ENCODE data around the gene MTA3.
"Not testable (repeated sequence)": the region's sequence is repeated elsewhere in the genome, so short reads cannot be mapped to it uniquely, and the experiment has no call there.

DNA sequence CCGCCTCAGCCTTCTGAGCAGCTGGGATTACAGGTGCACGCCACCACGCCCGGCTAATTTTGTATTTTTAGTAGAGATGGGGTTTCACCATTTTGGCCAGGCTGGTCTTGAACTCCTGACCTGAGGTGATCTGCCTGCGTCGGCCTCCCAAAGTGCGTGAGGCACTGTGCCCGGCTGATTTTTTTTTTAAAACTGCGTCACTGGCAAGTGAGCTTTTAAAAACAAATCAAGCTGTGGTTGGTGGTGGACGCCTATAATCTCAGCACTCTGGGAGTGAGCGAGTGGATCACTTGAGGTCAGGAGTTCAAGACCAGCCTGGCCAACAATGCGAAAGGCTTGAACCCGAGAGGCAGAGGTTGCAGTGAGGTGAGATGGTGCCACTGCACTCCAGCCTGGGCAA, 8.3 kb upstream of the MTA3 start:
- TF ChIP-seq CTCF, POLR2AphosphoS5 (IDR thresholded peaks at IDR 0.05): not testable (repeated sequence)

Data from breast epithelium (tissue), 3 donors.